ENCODE results near the gene POU6F2.

DNA sequence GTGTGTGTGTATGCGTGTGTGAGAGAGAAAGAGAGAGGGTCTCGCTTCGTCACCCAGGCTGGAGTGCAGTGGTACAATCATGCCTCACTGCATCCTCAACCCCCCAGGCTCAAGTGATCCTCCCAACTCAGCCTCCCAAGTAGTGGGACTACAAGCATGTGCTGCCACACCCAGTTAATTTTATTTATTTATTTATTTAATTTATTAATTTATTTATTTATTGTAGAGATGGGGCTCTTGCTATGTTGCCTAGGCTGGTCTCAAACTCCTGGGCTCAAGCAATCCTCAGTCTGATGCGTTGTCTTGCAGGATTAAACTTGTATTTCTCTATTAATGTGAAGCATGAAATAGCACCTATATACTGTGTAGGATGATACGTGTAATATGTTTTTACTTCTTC lies 21.8 kb upstream of the POU6F2 start:
- TF ChIP-seq TEAD4 (CRISPR knock-in tag; IDR thresholded peaks at IDR 0.05) = no peak
- no peak for TF ChIP-seq CTCF (IDR thresholded peaks at IDR 0.05)
- TF ChIP-seq SP1 (CRISPR knock-in tag; conservative IDR thresholded peaks at IDR 0.05) = no peak
- TF ChIP-seq, protein P1, sequence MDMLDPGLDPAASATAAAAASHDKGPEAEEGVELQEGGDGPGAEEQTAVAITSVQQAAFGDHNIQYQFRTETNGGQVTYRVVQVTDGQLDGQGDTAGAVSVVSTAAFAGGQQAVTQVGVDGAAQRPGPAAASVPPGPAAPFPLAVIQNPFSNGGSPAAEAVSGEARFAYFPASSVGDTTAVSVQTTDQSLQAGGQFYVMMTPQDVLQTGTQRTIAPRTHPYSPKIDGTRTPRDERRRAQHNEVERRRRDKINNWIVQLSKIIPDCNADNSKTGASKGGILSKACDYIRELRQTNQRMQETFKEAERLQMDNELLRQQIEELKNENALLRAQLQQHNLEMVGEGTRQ (CRISPR knock-in tag; IDR thresholded peaks at IDR 0.05) = no peak
